ENCODE measurements around the gene CCDC124.

The CCDC124 gene

DNA sequence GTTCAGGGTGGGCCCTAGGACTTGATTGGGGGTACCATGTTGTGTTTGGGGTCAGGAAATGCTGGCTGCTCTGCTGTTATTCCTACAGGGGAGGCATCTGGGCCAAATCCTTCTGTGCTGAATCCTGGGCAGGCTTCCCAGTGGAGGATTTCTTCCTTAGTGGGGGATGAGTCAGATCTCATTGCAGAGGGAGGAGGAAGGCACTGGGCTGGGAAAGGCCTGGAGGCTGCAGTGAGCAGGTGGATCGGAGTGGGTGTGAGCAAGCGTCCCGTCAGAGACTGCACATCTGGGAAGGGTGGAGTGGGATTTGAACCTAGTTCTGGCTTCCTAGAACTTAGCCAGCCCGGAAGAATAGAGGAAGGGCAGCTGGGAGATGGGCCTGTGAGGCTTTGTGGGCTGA lies 11.5 kb downstream of the CCDC124 start:
- Histone ChIP-seq H3K36me3 (ENCODE audit: low read length) (no peaks in the 10 kb centered on the region), H3F3A (ENCODE audit: insufficient read depth) (peaks cover 16% of the 10 kb centered on the region), H3K9me2 (replicated peaks; ENCODE audit: insufficient read depth, low read length) (no peaks in the 10 kb centered on the region), H3K4me2 (ENCODE audit: low read depth, low read length, poor library complexity, severe bottlenecking) (no peak overlapping the region), H3K4me3 (ENCODE audit: insufficient read depth, low read length, poor library complexity, severe bottlenecking) (no peak overlapping the region), H2AFZ (ENCODE audit: low read depth, low read length, severe bottlenecking) (no peak overlapping the region), H3K27me3 (ENCODE audit: low read length) (no peaks in the 10 kb centered on the region), H3K9ac (ENCODE audit: low read length) (no peak overlapping the region), H3K27ac (ENCODE audit: low read depth, low read length) (no peak overlapping the region), H3K79me2 (ENCODE audit: insufficient read depth, low read length) (no peaks in the 10 kb centered on the region), H3K9me3 (ENCODE audit: insufficient read depth, low read length) (no peaks in the 10 kb centered on the region), H4K20me1 (ENCODE audit: low read depth, low read length) (no peaks in the 10 kb centered on the region)
- no peak for TF ChIP-seq EZH2phosphoT487 (conservative IDR thresholded peaks at IDR 0.05; ENCODE audit: low read length)
- TF ChIP-seq, protein P1, sequence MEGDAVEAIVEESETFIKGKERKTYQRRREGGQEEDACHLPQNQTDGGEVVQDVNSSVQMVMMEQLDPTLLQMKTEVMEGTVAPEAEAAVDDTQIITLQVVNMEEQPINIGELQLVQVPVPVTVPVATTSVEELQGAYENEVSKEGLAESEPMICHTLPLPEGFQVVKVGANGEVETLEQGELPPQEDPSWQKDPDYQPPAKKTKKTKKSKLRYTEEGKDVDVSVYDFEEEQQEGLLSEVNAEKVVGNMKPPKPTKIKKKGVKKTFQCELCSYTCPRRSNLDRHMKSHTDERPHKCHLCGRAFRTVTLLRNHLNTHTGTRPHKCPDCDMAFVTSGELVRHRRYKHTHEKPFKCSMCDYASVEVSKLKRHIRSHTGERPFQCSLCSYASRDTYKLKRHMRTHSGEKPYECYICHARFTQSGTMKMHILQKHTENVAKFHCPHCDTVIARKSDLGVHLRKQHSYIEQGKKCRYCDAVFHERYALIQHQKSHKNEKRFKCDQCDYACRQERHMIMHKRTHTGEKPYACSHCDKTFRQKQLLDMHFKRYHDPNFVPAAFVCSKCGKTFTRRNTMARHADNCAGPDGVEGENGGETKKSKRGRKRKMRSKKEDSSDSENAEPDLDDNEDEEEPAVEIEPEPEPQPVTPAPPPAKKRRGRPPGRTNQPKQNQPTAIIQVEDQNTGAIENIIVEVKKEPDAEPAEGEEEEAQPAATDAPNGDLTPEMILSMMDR (IDR thresholded peaks at IDR 0.05; ENCODE audit: insufficient read depth, low read length, poor library complexity, severe bottlenecking), result no peak

DNA sequence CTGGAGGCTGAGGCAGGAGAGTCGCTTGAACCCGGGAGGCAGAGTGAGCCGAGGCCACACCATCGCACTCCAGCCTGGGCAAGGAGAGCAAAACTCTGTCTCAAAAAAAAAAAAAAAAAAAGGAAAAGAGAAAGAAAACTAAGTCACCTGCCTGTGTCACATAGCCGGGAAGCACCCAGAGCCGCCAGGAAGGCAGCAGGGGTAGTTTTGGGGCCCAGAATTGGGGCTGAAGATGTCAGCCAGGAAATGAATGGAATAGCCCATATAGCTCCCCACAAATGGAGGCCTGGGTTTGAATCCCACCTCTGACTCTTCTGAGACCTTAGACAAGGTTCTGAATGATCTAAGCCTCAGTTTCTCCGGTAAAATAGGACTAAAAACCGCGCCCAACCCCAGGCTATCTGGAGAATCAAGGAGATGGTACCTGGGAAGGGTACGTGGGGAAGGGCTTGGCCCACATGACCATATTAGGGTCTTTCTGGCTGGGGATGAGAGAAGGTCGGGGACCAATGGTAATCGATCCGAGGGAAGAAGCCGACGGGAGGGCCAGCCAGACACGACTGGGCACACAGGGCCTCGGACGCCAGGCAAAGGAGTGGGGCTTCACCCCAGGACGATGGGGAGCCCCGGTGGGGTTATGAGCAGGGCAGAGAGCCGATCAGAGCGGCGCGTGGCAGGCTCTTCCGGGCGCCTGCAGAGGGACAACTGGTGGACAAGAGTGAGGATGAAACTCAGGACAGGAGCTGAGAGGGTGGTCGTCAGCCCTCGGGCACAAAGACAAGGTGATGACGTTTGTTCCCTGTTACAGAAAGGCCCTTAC lies 14.4 kb downstream of the CCDC124 start:
- H3F3A ChIP-seq (ENCODE audit: insufficient read depth), result peaks cover 18% of the 10 kb centered on the region
- no peak for TF ChIP-seq EZH2phosphoT487 (conservative IDR thresholded peaks at IDR 0.05; ENCODE audit: low read length)
- TF ChIP-seq, protein P1 (IDR thresholded peaks at IDR 0.05; ENCODE audit: insufficient read depth, low read length, poor library complexity, severe bottlenecking), result no peak
- no peaks in the 10 kb centered on the region for H4K20me1 ChIP-seq (ENCODE audit: low read depth, low read length)

DNA sequence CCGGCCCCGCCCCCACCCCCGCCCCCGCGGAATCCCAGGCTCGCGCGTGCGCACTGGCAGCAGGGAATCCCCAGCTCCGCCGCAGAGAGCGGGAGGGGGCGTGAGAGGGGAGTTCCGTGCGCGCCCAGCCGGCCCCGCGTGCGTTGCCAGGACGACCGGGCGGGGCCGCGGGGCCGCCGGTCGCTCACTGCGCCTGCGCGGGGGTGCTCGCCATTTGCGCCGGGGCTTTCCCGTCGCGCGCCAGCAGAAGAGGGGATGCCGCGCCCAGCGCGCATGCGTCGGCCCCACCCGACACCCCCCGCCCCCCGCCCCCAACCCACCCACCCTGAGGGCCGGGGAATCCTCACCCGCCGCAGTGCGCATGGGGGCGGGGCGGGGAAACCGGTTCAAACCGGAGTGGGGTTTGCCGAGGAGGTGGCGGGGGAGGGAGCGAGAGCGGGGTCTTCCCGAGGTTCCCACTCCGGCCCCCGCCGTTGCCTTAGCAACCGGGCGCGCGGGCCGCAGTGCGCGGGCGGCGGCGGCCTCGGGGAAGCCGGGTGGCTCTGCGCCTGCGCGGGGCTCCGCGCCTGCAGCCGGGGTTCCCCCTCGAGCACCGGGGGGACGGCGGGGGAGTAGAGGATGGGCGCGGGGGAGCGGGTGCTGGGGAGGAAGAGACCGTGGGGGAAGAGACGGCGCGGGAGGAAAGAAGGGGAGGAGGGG lies 15.1 kb downstream of the CCDC124 start:
- 0 out of 2 replicates have a peak overlapping the region, but pooled peaks have one; percentile 4 for H3K27ac ChIP-seq (ENCODE audit: low read depth, low read length)
- peak overlapping the region; percentile 52; the same call in 1 of the 2 replicates for H3K9ac ChIP-seq (ENCODE audit: low read length)
- H3K79me2 ChIP-seq (ENCODE audit: insufficient read depth, low read length), result no peaks in the 10 kb centered on the region
- no peaks in the 10 kb centered on the region for H3K9me2 ChIP-seq (replicated peaks; ENCODE audit: insufficient read depth, low read length)
- no peaks in the 10 kb centered on the region for H3K9me3 ChIP-seq (ENCODE audit: insufficient read depth, low read length)
- TF ChIP-seq EZH2phosphoT487 (conservative IDR thresholded peaks at IDR 0.05; ENCODE audit: low read length), result no peak
- TF ChIP-seq, protein P1 (IDR thresholded peaks at IDR 0.05; ENCODE audit: insufficient read depth, low read length, poor library complexity, severe bottlenecking), result no peak
- H3K4me3 ChIP-seq (ENCODE audit: insufficient read depth, low read length, poor library complexity, severe bottlenecking), result peak overlapping the region; percentile 57
- H4K20me1 ChIP-seq (ENCODE audit: low read depth, low read length), result no peaks in the 10 kb centered on the region
- peak overlapping the region; percentile 80 for H3K4me2 ChIP-seq (ENCODE audit: low read depth, low read length, poor library complexity, severe bottlenecking)
- peak overlapping the region; percentile 39 for H2AFZ ChIP-seq (ENCODE audit: low read depth, low read length, severe bottlenecking)
- H3K36me3 ChIP-seq (ENCODE audit: low read length), result no peaks in the 10 kb centered on the region
- H3F3A ChIP-seq (ENCODE audit: insufficient read depth), result peaks cover 18% of the 10 kb centered on the region
- no peaks in the 10 kb centered on the region for H3K27me3 ChIP-seq (ENCODE audit: low read length)

More for the DNA sequence above, 14.4 kb downstream of the CCDC124 start:
- Histone ChIP-seq H3K36me3 (ENCODE audit: low read length) (no peaks in the 10 kb centered on the region), H3K79me2 (ENCODE audit: insufficient read depth, low read length) (no peaks in the 10 kb centered on the region), H3K9me2 (replicated peaks; ENCODE audit: insufficient read depth, low read length) (no peaks in the 10 kb centered on the region), H2AFZ (ENCODE audit: low read depth, low read length, severe bottlenecking) (peak overlapping the region; percentile 88), H3K9ac (ENCODE audit: low read length) (peak overlapping the region; percentile 56), H3K27me3 (ENCODE audit: low read length) (no peaks in the 10 kb centered on the region), H3K27ac (ENCODE audit: low read depth, low read length) (peak overlapping the region; percentile 68), H3K9me3 (ENCODE audit: insufficient read depth, low read length) (no peaks in the 10 kb centered on the region), H3K4me2 (ENCODE audit: low read depth, low read length, poor library complexity, severe bottlenecking) (peak overlapping the region; percentile 80), H3K4me3 (ENCODE audit: insufficient read depth, low read length, poor library complexity, severe bottlenecking) (peak overlapping the region; percentile 51)
